B cell (primary cell): Measurements from ENCODE around the gene ACR. TPM values are rescaled to one million over a fixed set of nuclear protein-coding genes. Genes with fewer than 3 reads are reported as not detected.

Experiments used
- ATAC-seq: fragments of 200-7000 bp; cut with Tn5 transposase; one replicate; pipeline ENCODE4 v1.10.0; 2021; ENCODE audit warnings: low read depth, mild to moderate bottlenecking, moderate number of reproducible peaks, moderate library complexity
- CTCF ChIA-PET: fragments of 350-600 bp; sonication (Branson Sonifier 250); formaldehyde crosslinking; loops from one replicate; lab custom pipeline; 2021; ENCODE audit warnings: antibody characterized with exemption, inconsistent platforms; lab: Charles Lee
- POLR2A ChIA-PET: fragments of 350-600 bp; sonication (Branson Sonifier 250); formaldehyde crosslinking; loops from one replicate; lab custom pipeline; 2021; ENCODE audit warnings: antibody characterized with exemption; lab: Charles Lee
- DNase-seq: peaks from one replicate; pipeline ENCODE4 v3.0.0; 2013
- H2AFZ ChIP-seq: 2 replicates; pipeline ENCODE4 v1.6.1; 2012; ENCODE audit warnings: mild to moderate bottlenecking, low read depth, low read length; ENCODE audit not compliant: insufficient read depth, poor library complexity, severe bottlenecking
- H3K27ac ChIP-seq, 2 donors: 1 replicate in 1 of 2; 2 replicates in 1 of 2; pipeline ENCODE4 v1.5.1; 2012 to 2013; ENCODE audit warnings: low read length in 2 of 2, mild to moderate bottlenecking in 2 of 2, moderate library complexity in 1 of 2
- H3K27me3 ChIP-seq, 4 experiments: fragments of 200-600 bp in 1 of 4; sonication (generic) in 1 of 4; replicated peaks in 1 of 4; 1 replicate in 2 of 4; 2 replicates in 2 of 4; pipeline versions ENCODE4 v1.6.1 to v1.7.0; 2013 to 2016; ENCODE audit warnings: low read length in 3 of 4, mild to moderate bottlenecking in 2 of 4, mixed read lengths in 1 of 4, moderate library complexity in 1 of 4; ENCODE audit not compliant: insufficient read depth in 4 of 4, control insufficient read depth in 3 of 4; ENCODE audit errors: control extremely low read depth in 1 of 4
- H3K36me3 ChIP-seq, 2 experiments: replicated peaks in 1 of 2; 1 replicate in 1 of 2; 2 replicates in 1 of 2; pipeline versions ENCODE4 v1.6.1 to v1.7.1; 2013; ENCODE audit warnings: low read length in 1 of 2; ENCODE audit not compliant: insufficient read depth in 2 of 2, control insufficient read depth in 1 of 2; ENCODE audit errors: control extremely low read depth in 1 of 2, extremely low read depth in 1 of 2
- H3K4me1 ChIP-seq, 2 donors: fragments of 200-600 bp in 1 of 2; sonication (generic) in 1 of 2; 1 replicate in 1 of 2; 2 replicates in 1 of 2; pipeline versions ENCODE4 v1.5.1 to v1.6.1; 2013 to 2017; ENCODE audit warnings: low read length in 2 of 2; ENCODE audit not compliant: control insufficient read depth in 2 of 2, insufficient read depth in 2 of 2
- H3K4me2 ChIP-seq: replicated peaks from 2 replicates; pipeline ENCODE3; 2012; ENCODE audit warnings: mild to moderate bottlenecking, low read depth, low read length; ENCODE audit not compliant: poor library complexity, severe bottlenecking
- H3K4me3 ChIP-seq, 5 experiments: fragments of 200-600 bp in 1 of 5; sonication (generic) in 1 of 5; 1 replicate in 3 of 5; 2 replicates in 2 of 5; pipeline versions ENCODE4 v1.5.1 to v1.7.0; 2011 to 2016; ENCODE audit warnings: low read length in 4 of 5, mild to moderate bottlenecking in 4 of 5, low read depth in 2 of 5, control low read depth in 1 of 5, moderate library complexity in 1 of 5; ENCODE audit not compliant: insufficient read depth in 1 of 5; ENCODE audit errors: control extremely low read depth in 1 of 5, extremely low read depth in 1 of 5
- H3K79me2 ChIP-seq: fragments of 200-600 bp; sonication (generic); one replicate; pipeline ENCODE4 v1.6.0; 2016; ENCODE audit warnings: low read length; ENCODE audit not compliant: control insufficient read depth, insufficient read depth
- H3K9ac ChIP-seq: fragments of 200-600 bp; sonication (generic); 2 replicates; pipeline ENCODE4 v1.6.1; 2017; ENCODE audit warnings: mild to moderate bottlenecking, low read length, moderate library complexity
- H3K9me3 ChIP-seq, 3 donors: one replicate each; pipeline versions ENCODE4 v1.6.1 to v1.7.1; 2013; ENCODE audit warnings: low read length in 2 of 3; ENCODE audit not compliant: control insufficient read depth in 2 of 3, insufficient read depth in 1 of 3; ENCODE audit errors: control extremely low read depth in 1 of 3
- H4K20me1 ChIP-seq: 2 replicates; pipeline ENCODE4 v1.6.0; 2012; ENCODE audit warnings: mild to moderate bottlenecking, low read length; ENCODE audit not compliant: insufficient read depth, control insufficient read depth, poor library complexity, severe bottlenecking
- H3K27ac Mint-ChIP-seq: one replicate; pipeline ENCODE4 v1.8.0; 2021; ENCODE audit warnings: mixed read lengths
- H3K27me3 Mint-ChIP-seq: one replicate; pipeline ENCODE4 v1.8.0; 2021; ENCODE audit warnings: mixed read lengths
- H3K4me1 Mint-ChIP-seq: one replicate; pipeline ENCODE4 v1.8.0; 2021; ENCODE audit warnings: mixed read lengths
- H3K4me3 Mint-ChIP-seq: one replicate; pipeline ENCODE4 v1.8.0; 2021; ENCODE audit warnings: mixed read lengths
- H3K9me3 Mint-ChIP-seq: one replicate; pipeline ENCODE4 v1.8.0; 2022; ENCODE audit warnings: mixed read lengths; ENCODE audit not compliant: insufficient read depth
- EZH2 ChIP-seq: IDR thresholded peaks from 2 replicates; pipeline ENCODE4 v1.6.1; 2012; ENCODE audit warnings: borderline replicate concordance, low read depth, mild to moderate bottlenecking, moderate library complexity, low read length; ENCODE audit not compliant: insufficient read depth, poor library complexity, severe bottlenecking
- WGBS: methylation state at CpG from one replicate; pipeline ENCODE4 v1.1.5; 2013; ENCODE audit warnings: missing lambda C conversion rate; ENCODE audit not compliant: insufficient coverage; 5-methylcytosine and 5-hydroxymethylcytosine counted together
- intact Hi-C: fragments of 100-400 bp; cut with micrococcal nuclease; formaldehyde crosslinking; loops from one replicate; pipeline ENCODE4 v1.10.0; 2022
- polyA plus RNA-seq: library from polyadenylated mRNA; depleted of rRNA; stranded (reverse); fragments of >200 nt; gene quantifications from 2 replicates; pipeline ENCODE4 v1.2.3, GENCODE V29; 2012
- total RNA-seq, 2 donors: library from RNA; stranded (reverse); fragments of 120-200 nt in 1 of 2; gene quantifications; 1 replicate in 1 of 2; 2 replicates in 1 of 2; pipeline versions ENCODE4 v1.2.3 to v1.2.4, GENCODE V29; 2013 to 2022
- TF ChIP-seq, protein P1 (sequence below): fragments of 200-600 bp; IDR thresholded peaks from one replicate; pipeline ENCODE4 v1.8.0; 2022; ENCODE audit warnings: antibody characterized with exemption, mild to moderate bottlenecking

Gene ACR
- total and polyA plus RNA-seq, 2 donors (not counting 1 experiment from before 2014, with no cell fraction given), result not detected

- POLR2A ChIA-PET, result no interaction called here
- no peaks in the 10 kb centered on the region for H3K27me3 ChIP-seq
- peaks cover 8 to 12% of the 10 kb centered on the region in 2 donors for H3K4me1 ChIP-seq
- Mint-ChIP-seq H3K9me3 (no peaks in the 10 kb centered on the region), H3K4me1 (peaks cover 9% of the 10 kb centered on the region), H3K27ac (no peak overlapping the region), H3K27me3 (no peaks in the 10 kb centered on the region), H3K4me3 (no peak overlapping the region)
- no peak overlapping the region for H2AFZ ChIP-seq
- H3K9me3 ChIP-seq, result peaks cover 0 to 4% (median 0%) of the 10 kb centered on the region in 3 donors
- H3K79me2 ChIP-seq, result no peaks in the 10 kb centered on the region
- WGBS, result 95% methylated on average over 8 of the region's 8 CpGs
- H3K27ac ChIP-seq, result no peak overlapping the region
- H3K36me3 ChIP-seq, result no peaks in the 10 kb centered on the region
- H3K4me3 ChIP-seq, result no peak overlapping the region
- H4K20me1 ChIP-seq, result no peaks in the 10 kb centered on the region
- no peak overlapping the region for H3K4me2 ChIP-seq
- DNase-seq (no peak), ATAC-seq (no peak)
- CTCF ChIA-PET, result no interaction called here
- intact Hi-C loops, result no loop called here
- no peak overlapping the region for H3K9ac ChIP-seq
- no peak for TF ChIP-seq EZH2
- TF ChIP-seq, protein P1, sequence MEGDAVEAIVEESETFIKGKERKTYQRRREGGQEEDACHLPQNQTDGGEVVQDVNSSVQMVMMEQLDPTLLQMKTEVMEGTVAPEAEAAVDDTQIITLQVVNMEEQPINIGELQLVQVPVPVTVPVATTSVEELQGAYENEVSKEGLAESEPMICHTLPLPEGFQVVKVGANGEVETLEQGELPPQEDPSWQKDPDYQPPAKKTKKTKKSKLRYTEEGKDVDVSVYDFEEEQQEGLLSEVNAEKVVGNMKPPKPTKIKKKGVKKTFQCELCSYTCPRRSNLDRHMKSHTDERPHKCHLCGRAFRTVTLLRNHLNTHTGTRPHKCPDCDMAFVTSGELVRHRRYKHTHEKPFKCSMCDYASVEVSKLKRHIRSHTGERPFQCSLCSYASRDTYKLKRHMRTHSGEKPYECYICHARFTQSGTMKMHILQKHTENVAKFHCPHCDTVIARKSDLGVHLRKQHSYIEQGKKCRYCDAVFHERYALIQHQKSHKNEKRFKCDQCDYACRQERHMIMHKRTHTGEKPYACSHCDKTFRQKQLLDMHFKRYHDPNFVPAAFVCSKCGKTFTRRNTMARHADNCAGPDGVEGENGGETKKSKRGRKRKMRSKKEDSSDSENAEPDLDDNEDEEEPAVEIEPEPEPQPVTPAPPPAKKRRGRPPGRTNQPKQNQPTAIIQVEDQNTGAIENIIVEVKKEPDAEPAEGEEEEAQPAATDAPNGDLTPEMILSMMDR, result no peak
Measured at GRCh38 chr22:50724616-50725015, 13.4 kb upstream of the ACR start.

- Histone ChIP-seq H3K79me2 (no peaks in the 10 kb centered on the region), H3K4me2 (no peak overlapping the region), H3K9ac (no peak overlapping the region), H3K4me1 (peaks cover 8 to 12% of the 10 kb centered on the region in 2 donors), H3K27me3 (no peaks in the 10 kb centered on the region), H3K4me3 (no peak overlapping the region), H3K36me3 (no peaks in the 10 kb centered on the region), H3K9me3 (peaks cover 0 to 4% (median 0%) of the 10 kb centered on the region in 3 donors), H2AFZ (no peak overlapping the region), H3K27ac (no peak overlapping the region), H4K20me1 (no peaks in the 10 kb centered on the region)
- ChIA-PET POLR2A (no interaction called here), CTCF (no interaction called here)
- intact Hi-C loops, result no loop called here
- TF ChIP-seq, protein P1, result no peak
- TF ChIP-seq EZH2, result no peak
- Mint-ChIP-seq H3K27ac (no peak overlapping the region), H3K4me1 (peaks cover 12% of the 10 kb centered on the region), H3K9me3 (no peaks in the 10 kb centered on the region), H3K4me3 (no peak overlapping the region), H3K27me3 (no peaks in the 10 kb centered on the region)
- 95% methylated on average over 7 of the region's 7 CpGs for WGBS
- DNase-seq (no peak), ATAC-seq (no peak)
Measured at GRCh38 chr22:50725597-50725996, 12.4 kb upstream of the ACR start.
